Stomach smooth muscle (tissue), 2 donors: Measurements from ENCODE around the gene RBM25.

Experiments used
- H3K27ac ChIP-seq: one replicate; pipeline ENCODE4 v1.7.0; 2013; ENCODE audit warnings: mild to moderate bottlenecking, low read length, inconsistent platforms
- H3K27me3 ChIP-seq, 2 donors: one replicate each; pipeline ENCODE4 v1.7.0; 2013; ENCODE audit warnings: low read length in 2 of 2; ENCODE audit not compliant: insufficient read depth in 2 of 2, control insufficient read depth in 1 of 2
- H3K36me3 ChIP-seq, 2 donors: one replicate each; pipeline ENCODE4 v1.7.0; 2013; ENCODE audit warnings: low read length in 2 of 2; ENCODE audit not compliant: control insufficient read depth in 2 of 2, insufficient read depth in 2 of 2
- H3K4me1 ChIP-seq: one replicate; pipeline ENCODE4 v1.7.0; 2013; ENCODE audit warnings: low read length; ENCODE audit not compliant: control insufficient read depth, insufficient read depth
- H3K4me3 ChIP-seq, 2 donors: one replicate each; pipeline ENCODE4 v1.7.0; 2013; ENCODE audit warnings: low read length in 2 of 2
- H3K9ac ChIP-seq, 2 donors: one replicate each; pipeline ENCODE4 v1.7.0; 2013; ENCODE audit warnings: low read length in 2 of 2, mild to moderate bottlenecking in 1 of 2
- H3K9me3 ChIP-seq, 2 donors: one replicate each; pipeline ENCODE4 v1.7.0; 2013; ENCODE audit warnings: low read length in 2 of 2; ENCODE audit not compliant: control insufficient read depth in 2 of 2
- donor health status: healthy.
- donor health status: Pancreatic carcinoma.

Gene RBM25

GRCh38 chr14:73140811-73141323, 82.5 kb downstream of the RBM25 start:
- no peak overlapping the region for H3K9ac ChIP-seq
- H3K4me1 ChIP-seq, result peaks cover 17% of the 10 kb centered on the region
- no peaks in the 10 kb centered on the region for H3K36me3 ChIP-seq
- H3K27ac ChIP-seq, result no peak overlapping the region
- H3K9me3 ChIP-seq, result no peaks in the 10 kb centered on the region
- no peaks in the 10 kb centered on the region for H3K27me3 ChIP-seq
- no peak overlapping the region for H3K4me3 ChIP-seq

GRCh38 chr14:73142216-73142615, 83.9 kb downstream of the RBM25 start:
- Histone ChIP-seq H3K27ac (no peak overlapping the region), H3K4me1 (peaks cover 11% of the 10 kb centered on the region), H3K9me3 (no peaks in the 10 kb centered on the region), H3K36me3 (no peaks in the 10 kb centered on the region), H3K4me3 (no peak overlapping the region), H3K27me3 (no peaks in the 10 kb centered on the region), H3K9ac (no peak overlapping the region)

- Histone ChIP-seq H3K9me3 (no peaks in the 10 kb centered on the region), H3K27me3 (no peaks in the 10 kb centered on the region), H3K27ac (no peak overlapping the region), H3K9ac (no peak overlapping the region), H3K4me3 (no peak overlapping the region), H3K36me3 (peaks cover 0 to 2% of the 10 kb centered on the region in 2 donors), H3K4me1 (peaks cover 4% of the 10 kb centered on the region)
These were observed 84.7 kb downstream of the RBM25 start for GRCh38 chr14:73143003-73143402.

GRCh38 chr14:73143617-73144016, 85.3 kb downstream of the RBM25 start:
- Histone ChIP-seq H3K9ac (no peak overlapping the region), H3K27ac (no peak overlapping the region), H3K4me1 (peaks cover 4% of the 10 kb centered on the region), H3K36me3 (peaks cover 0 to 6% of the 10 kb centered on the region in 2 donors), H3K27me3 (no peaks in the 10 kb centered on the region), H3K9me3 (no peaks in the 10 kb centered on the region), H3K4me3 (no peak overlapping the region)

- H3K27me3 ChIP-seq, result no peaks in the 10 kb centered on the region
- no peaks in the 10 kb centered on the region for H3K9me3 ChIP-seq
- H3K9ac ChIP-seq, result no peak overlapping the region
- no peak overlapping the region for H3K4me3 ChIP-seq
- H3K27ac ChIP-seq, result no peak overlapping the region
- H3K36me3 ChIP-seq, result peaks cover 9 to 14% of the 10 kb centered on the region in 2 donors
- H3K4me1 ChIP-seq, result peaks cover 4% of the 10 kb centered on the region
These were observed 87.0 kb downstream of the RBM25 start for GRCh38 chr14:73145371-73145770.

- no peak overlapping the region for H3K27ac ChIP-seq
- H3K4me1 ChIP-seq, result peaks cover 4% of the 10 kb centered on the region
- no peak overlapping the region for H3K9ac ChIP-seq
- H3K4me3 ChIP-seq, result no peak overlapping the region
- H3K9me3 ChIP-seq, result no peaks in the 10 kb centered on the region
- H3K27me3 ChIP-seq, result no peaks in the 10 kb centered on the region
- H3K36me3 ChIP-seq, result peaks cover 9 to 14% of the 10 kb centered on the region in 2 donors
These were observed 87.8 kb downstream of the RBM25 start for GRCh38 chr14:73146111-73146510.

- H3K27me3 ChIP-seq, result no peaks in the 10 kb centered on the region
- no peak overlapping the region for H3K9ac ChIP-seq
- H3K4me1 ChIP-seq, result no peaks in the 10 kb centered on the region
- peaks cover 9 to 16% of the 10 kb centered on the region in 2 donors for H3K36me3 ChIP-seq
- H3K27ac ChIP-seq, result no peak overlapping the region
- no peaks in the 10 kb centered on the region for H3K9me3 ChIP-seq
- H3K4me3 ChIP-seq, result no peak overlapping the region
These were observed 91.4 kb downstream of the RBM25 start for GRCh38 chr14:73149753-73150152.

- Histone ChIP-seq H3K27me3 (no peaks in the 10 kb centered on the region), H3K4me1 (no peaks in the 10 kb centered on the region), H3K9me3 (no peaks in the 10 kb centered on the region), H3K9ac (no peak overlapping the region), H3K4me3 (no peak overlapping the region), H3K36me3 (peaks cover 11 to 20% of the 10 kb centered on the region in 2 donors), H3K27ac (no peak overlapping the region)
These were observed 94.9 kb downstream of the RBM25 start for GRCh38 chr14:73153272-73153671.

GRCh38 chr14:73162251-73162650, 103.9 kb downstream of the RBM25 start:
- H3K9me3 ChIP-seq, result no peaks in the 10 kb centered on the region
- H3K9ac ChIP-seq, result no peak overlapping the region
- no peaks in the 10 kb centered on the region for H3K27me3 ChIP-seq
- H3K36me3 ChIP-seq, result peaks cover 8 to 22% of the 10 kb centered on the region in 2 donors
- H3K27ac ChIP-seq, result no peak overlapping the region
- no peak overlapping the region for H3K4me3 ChIP-seq
- H3K4me1 ChIP-seq, result no peaks in the 10 kb centered on the region

GRCh38 chr14:73166399-73166798, 108.1 kb downstream of the RBM25 start:
- H3K4me1 ChIP-seq, result no peaks in the 10 kb centered on the region
- no peak overlapping the region for H3K4me3 ChIP-seq
- no peak overlapping the region for H3K9ac ChIP-seq
- no peaks in the 10 kb centered on the region for H3K9me3 ChIP-seq
- H3K36me3 ChIP-seq, result peaks cover 26 to 27% of the 10 kb centered on the region in 2 donors
- no peaks in the 10 kb centered on the region for H3K27me3 ChIP-seq
- no peak overlapping the region for H3K27ac ChIP-seq

- Histone ChIP-seq H3K4me3 (no peak overlapping the region), H3K36me3 (peaks cover 30 to 32% of the 10 kb centered on the region in 2 donors), H3K9me3 (no peaks in the 10 kb centered on the region), H3K27ac (no peak overlapping the region), H3K4me1 (no peaks in the 10 kb centered on the region), H3K27me3 (no peaks in the 10 kb centered on the region), H3K9ac (no peak overlapping the region)
These were observed 109.4 kb downstream of the RBM25 start for GRCh38 chr14:73167727-73168126.
